SU-DHL-6 (cell line): ENCODE results near the gene TBC1D1.

Experiments used
- CTCF ChIP-seq: fragments of 200-600 bp; sonication (generic); IDR thresholded peaks from one replicate; pipeline ENCODE4 v1.5.1; 2017; ENCODE audit warnings: antibody characterized with exemption, mild to moderate bottlenecking, low read length, moderate library complexity; ENCODE audit not compliant: insufficient read depth, poor library complexity, severe bottlenecking
- EZH2phosphoT487 ChIP-seq: fragments of 200-600 bp; sonication (generic), shearing (Covaris generic); conservative IDR thresholded peaks from 2 replicates; pipeline ENCODE4 v1.6.1; 2018; ENCODE audit warnings: mild to moderate bottlenecking, antibody characterized with exemption, low read length, moderate library complexity, mixed read lengths

DNA sequence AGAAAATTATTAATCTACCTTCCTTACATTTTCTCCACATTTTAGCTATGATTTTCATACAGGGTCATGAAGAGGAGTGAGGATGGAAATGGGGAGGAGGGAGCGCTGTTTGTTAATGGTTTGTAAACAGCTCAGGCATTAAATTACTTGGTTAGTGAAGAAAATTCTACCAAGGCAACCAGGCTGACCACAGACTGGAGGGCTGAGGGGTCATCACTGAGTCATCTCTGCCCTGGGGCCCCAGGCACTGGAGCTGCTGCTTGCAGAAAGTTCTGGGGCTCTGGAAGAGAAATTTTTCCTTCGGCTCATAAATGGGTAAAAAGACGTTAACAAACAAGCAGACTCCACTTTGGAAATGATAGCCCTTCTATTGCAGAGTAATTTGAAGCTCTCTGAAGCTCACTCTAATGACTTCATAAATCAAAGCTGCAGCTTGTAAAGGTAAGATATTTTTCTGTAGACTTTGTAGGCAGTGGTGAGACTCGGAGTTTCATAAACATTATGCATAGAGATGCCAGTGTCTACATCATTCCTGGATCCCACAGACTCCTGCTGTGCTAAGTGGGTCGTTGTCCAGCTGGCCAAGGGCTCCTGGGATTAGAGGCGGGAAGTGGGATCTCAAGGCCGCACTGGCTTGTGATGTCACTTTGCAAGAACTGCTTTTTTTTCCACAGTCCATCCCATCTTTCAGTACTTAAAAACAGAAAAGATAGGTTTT lies 228.9 kb downstream of the TBC1D1 start:
- no peak for TF ChIP-seq CTCF
- no peak for TF ChIP-seq EZH2phosphoT487
